GM19193 (cell line): ENCODE measurements around the gene MAPRE2.

Experiments
- POLR2A ChIP-seq: IDR thresholded peaks from 4 replicates; pipeline ENCODE4 v1.6.1; 2011; ENCODE audit not compliant: insufficient read depth, insufficient read length; ENCODE audit errors: extremely low read depth

Gene MAPRE2

DNA sequence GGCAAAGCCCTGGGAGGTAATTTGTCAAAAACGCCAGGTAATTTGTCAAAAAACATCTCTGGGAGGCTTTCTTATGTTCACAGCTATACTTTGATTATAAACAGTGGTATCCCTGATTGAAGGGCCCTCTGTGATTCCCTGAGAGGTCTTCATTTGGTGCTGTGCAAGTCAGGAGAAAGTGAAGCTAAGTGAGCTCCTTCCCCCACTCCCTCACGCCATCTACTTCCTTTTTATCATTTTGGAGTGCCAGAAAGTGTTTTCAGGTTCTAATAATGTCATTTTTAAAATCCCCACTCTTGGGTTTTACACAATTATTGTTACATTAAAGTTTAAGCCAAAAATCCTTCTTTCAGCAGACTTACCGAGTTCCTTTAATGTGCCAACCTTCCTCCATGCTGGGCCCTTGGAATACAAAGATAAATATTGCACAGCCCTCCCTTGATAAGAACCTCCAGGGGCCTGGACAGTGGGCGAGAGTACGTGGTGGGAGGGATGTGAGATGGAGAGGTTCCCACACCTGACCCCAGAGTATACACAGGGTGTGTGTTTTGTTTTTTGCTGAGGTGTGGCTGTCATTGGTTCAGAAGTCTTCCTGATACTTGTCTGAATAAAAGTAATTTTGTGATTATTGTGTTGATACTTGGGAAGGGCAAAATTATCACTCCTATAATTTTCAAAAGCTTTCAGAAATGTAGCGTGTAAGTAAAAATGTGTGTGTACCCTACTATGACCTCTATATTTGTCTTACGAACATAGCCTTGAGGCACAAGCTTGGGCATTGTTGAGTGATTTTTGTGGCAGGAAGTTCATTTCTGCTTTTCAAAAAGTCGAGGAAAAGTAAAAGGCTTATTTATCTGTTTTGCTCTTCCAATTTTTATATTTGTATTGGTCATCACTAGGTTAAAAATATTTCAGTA, 8.2 kb downstream of the MAPRE2 start:
- TF ChIP-seq POLR2A: no peak

DNA sequence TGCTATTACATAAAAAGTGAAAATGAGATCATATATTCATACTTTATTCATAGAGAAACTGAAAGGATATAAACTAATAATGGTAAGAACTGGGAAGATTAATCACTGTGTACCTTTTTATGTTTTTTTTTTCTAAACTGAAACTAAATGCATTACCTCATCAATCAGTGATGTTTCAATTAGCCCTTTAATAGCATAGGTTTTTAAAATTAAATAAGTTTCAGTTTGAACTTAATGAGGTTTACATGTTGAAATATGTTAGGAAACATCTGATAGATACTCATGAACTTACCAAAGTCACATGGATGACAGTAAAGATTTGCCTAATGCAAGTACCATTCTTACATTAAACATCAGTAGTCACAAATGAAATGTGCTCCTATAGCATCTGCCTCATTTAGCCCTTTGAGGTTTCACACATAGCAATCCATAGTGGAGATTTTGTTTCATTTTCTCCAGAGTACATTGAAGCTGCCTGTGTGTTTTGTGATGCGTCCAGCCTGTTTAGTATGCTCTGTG, 8.9 kb downstream of the MAPRE2 start:
- TF ChIP-seq POLR2A: no peak

DNA sequence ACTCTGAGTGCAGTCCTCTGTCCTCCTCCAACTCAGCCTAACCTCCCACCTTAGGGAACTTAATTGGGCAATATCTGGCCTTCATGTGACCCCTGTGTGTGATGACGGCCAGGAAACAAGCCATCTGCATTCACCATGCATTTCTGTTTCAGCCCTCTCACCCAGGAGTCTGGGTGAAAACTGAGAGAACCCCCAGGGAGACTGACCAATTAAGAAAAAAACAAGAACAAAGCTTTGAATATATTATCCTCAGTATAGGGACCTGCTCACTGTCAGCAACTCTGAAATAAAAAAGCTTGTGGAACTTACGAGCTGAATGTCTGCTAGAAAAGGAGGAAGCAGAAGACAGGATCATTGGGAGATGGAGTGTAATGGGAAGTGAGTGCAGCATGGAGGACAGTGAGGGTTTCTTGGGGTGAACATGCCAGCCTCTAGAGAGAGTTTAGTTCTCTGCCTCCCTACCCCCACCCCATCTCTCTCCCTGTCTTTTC, 9.5 kb downstream of the MAPRE2 start:
- no peak for TF ChIP-seq POLR2A

DNA sequence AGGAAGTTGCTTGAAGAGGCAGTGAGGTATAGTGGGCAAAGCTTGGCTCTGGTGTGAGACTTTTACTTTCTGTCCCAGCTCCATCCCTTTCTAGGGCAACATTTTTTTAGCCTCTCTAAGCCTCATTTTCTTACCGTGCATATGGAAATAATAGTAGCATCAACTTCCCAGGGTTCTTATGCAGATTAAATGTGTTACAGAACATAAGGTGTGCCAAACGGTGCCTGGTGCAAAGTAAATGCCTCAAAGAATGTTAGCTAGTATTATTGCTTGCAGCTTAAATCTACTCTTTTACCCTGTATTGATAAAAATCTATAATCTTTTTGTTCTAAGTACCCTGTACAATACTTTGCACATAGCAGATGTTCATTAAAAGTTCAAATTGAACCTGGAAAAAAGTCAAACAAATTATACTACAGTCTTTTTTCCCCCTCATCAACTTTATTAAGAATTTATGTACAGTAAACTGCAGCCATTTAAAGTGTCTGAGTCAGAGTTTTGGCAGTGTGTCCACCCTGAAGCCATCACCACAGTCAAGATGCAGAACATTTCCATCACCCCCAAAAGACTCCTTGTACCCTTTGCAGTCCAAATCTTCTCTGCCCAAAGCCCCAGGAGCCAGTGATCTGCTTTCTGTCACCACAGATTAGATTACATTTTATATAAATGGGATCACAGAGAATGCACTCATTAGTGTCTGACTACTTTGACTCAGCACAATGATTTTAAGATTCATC, 10.6 kb downstream of the MAPRE2 start:
- no peak for TF ChIP-seq POLR2A

DNA sequence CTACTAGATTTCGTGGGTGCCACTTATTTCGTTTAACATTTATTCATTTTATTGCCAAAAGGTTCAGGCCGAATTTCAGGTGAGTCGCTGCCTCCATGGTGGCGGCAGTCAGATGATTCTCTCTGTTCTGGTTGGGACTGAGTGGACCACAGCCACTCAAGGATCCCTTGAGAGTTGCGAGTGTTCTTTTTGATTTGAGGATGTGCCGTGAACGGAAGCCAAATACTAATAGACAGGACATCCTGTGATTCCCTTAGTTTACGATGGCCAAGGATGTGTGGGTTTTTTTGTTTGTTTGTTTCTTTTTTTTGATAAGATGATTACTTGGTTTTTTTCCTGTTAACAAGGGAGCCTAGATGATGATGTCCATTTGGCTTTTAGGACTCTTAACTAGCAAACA, 13.2 kb downstream of the MAPRE2 start:
- TF ChIP-seq POLR2A: no peak

DNA sequence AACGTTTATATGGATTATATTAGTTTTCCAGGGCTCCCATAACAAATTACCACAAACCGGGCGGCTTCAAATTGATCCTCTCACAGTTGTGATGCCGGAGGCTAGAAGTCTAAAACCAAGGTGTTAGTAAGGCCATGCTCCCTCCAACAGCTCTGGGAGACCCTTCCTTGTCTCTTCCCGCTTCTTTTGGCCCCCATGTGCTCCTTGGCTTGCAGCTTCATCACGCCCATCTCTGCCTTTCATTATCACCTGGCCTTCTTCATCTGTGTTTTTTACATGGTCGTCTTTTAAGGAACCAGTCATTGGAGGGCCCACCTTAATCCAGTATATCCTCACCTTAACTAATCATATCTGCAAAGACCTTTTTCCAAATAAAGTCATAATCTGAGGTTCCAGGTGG, 13.9 kb downstream of the MAPRE2 start:
- TF ChIP-seq POLR2A: no peak

DNA sequence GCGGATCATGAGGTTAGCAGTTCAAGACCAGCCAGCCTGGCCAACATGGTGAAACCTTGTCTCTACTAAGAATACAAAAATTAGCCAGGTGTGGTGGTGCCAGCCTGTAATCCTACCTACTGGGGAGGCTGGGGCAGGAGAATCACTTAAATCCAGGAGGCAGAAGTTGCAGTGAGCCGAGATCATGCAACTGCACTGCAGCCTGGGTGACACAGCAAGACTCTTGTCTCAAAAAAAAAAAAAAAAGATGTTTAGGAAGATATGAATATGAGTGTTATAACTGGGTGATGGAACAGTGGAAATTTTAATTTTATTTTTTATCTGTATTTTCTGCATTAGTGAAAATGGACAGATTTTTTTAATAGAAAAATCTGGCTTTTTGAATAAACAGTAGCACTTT, 14.5 kb downstream of the MAPRE2 start:
- no peak for TF ChIP-seq POLR2A

DNA sequence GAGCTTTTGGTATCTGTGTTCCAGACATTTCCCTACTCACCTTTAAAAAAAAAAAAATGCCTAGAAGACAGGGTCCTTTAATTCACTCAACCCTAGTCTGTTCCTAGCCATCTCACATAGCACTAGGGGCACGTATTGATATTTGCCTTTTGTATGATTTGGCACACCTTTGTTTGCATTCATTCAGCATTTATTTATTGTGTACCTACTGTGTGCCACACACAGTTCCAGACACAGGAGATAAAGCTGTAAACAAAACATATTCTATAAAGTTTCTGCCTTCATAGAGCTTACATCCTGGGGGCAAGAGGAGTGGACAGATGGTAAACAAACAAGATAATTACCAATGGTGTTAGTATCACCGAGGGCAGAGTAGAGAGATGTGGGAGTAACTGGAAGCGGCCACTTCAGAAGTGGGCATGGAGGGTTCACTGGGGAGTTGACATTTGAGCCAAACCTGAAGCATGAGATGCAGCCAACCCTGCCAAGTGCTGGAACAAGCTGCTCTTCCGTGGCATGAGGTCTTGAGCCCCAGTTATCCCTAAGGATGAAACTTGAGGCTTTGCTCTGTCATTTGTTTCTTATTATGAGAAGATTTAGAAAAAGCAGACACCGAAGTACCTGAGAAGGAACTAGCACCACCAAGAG, 18.2 kb downstream of the MAPRE2 start:
- no peak for TF ChIP-seq POLR2A

DNA sequence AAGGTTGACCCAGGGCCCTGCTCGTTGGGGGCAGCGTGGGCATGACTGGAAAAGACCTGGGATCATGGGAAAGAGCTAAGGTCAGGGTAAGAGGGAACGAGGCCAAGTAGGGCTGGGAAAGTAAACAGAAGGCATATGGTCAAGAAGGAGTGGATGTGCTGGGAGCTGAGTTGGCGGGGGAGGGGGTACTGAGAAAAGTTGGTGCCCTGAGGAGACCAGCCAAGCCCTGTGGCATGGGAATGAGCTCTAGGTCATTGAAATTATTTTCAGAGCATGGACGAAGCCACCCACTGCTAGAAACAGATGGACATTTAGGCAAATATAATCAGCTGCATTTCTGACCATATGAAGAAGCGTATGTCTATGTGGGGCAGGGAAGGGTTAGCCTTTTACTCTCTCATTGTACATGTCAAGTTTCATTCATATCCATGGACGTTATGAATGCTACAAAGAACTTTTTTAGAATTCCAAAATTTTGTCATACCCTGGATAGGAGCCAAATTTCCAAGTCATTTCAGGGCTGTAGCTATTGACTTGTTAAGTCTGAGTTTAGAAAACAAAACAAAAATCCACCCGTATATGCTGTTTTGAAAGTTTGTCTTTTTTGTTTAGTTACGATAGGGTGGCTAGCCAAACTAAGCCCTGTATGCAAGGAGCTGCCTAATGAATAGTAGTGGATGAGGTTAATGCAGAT, 19.1 kb downstream of the MAPRE2 start:
- no peak for TF ChIP-seq POLR2A

DNA sequence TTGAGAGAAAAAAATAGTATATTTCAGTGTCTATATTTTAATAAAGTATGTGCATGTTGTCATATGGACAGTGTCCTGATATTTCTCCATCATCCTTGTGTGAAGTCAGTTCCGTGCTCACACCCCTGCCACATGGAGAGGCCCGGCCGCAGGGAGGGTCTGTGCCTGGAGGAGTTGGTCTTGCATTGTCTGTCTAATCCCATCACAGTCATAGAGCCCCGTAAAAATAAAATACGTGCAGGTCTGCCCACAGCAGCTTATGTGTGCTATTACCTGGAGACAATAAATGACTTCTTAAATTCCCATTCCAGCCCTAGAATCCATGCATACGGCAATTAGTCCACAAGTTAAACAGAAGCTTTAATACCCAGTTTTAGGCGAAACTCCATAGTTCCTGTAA, 20.1 kb downstream of the MAPRE2 start:
- no peak for TF ChIP-seq POLR2A

DNA sequence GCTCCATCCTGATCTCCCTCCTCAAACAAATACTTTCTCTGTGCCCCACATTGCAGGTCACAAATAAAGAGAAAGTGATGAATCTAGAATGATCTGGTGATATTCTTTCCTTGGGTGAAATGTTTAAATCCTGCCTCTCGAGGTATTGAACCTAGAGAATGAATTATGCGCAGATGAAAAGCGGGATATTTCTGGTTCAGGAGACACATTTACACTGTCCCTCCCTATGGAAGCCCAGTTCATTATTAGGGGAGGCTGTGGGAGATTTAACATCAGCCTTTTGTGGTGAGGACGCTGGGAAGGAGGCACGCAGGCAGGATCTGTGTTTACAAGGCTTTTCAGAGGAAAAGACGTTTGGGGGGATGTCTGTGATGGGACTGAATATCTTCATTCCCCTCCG, 20.6 kb downstream of the MAPRE2 start:
- TF ChIP-seq POLR2A: no peak

DNA sequence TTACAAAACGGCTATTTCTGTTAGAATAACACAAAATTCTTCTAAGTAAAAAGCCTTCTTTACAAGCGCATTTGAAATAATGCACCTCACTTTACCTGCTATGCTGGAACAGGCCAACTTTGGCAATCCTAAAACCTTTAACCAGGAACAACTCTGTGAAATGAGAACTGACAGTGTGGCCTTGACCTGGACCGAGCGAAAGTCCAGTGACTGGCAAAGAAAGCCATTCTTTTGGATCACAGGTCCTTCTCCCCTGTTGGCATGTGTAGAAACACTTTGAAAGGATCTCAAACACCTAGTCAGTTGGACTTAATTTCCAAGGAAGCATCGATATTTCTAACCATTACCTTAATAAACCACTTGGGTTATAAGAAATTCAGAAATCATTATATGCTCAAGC, 21.2 kb downstream of the MAPRE2 start:
- TF ChIP-seq POLR2A: no peak

DNA sequence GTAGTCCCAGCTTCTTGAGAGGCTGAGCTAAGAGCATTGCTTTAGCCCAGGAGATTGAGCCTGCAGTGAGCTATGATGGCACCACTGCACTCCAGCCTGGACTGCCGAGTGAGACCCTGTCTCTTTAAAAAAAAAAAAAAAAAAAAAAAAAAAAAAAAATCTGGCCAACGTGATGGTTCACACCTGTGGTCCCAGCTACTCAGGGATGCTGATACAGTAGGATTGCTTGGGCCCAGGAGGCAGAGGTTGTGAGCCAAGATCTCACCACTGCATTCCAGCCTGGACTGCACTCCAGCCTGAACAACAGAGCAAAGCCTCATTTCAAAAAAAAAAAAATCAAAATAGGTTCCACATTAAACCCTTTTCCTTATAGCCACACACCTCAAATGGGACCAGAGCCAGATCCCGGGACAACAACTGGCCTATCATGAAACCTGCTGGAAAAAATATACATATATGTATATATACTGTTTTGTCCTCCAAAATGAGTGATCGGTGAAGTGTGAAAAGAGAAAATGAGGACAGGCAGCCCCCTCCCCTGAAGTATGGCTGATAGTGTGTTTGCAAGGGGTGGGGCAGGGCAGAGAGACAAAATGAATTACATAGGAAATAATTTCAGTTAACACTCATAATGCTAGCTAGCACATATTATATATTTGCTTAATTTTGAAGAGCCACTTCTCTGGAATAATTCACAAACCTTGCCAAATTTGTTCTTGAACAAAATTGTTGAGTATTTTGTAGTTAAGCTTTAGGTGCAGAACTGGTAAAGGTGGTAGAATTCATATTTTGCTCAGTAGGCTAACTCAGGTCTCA, 22.9 kb downstream of the MAPRE2 start:
- TF ChIP-seq POLR2A: no peak

DNA sequence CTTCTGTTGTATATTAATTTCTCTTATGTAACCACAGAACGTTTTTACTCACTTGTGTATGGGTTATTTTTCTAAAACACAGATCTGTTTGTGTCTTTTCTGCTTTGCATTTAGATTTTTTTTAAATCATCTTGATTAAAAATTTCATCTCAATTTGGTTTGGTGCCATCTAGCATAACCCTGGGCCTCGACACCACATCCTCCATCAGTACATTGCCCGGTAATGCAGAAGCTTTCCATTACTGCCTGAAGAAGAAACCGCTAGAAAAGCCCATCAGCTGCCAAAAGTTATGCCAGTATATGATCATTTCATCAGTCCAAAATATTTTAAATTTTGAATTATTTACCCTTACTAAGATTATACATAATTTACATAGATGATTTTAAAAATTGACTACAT, 26.2 kb downstream of the MAPRE2 start:
- no peak for TF ChIP-seq POLR2A
